K562 (cell line): ENCODE measurements around the gene PPM1L. TPM values are rescaled to one million over a fixed set of nuclear protein-coding genes. Genes with fewer than 3 reads are reported as not detected.

ENCODE experiments used
- ATAC-seq: fragments of 200-7000 bp; cut with Tn5 transposase; 3 replicates; pipeline ENCODE4 v1.9.1; 2020; ENCODE audit warnings: moderate library complexity
- BruUV-seq: library from RNA; stranded (reverse); fragments of 400-500 nt; replicated peaks from 2 replicates; lab custom pipeline; 2021; lab: Mats Ljungman, UMichigan
- CTCF ChIA-PET: fragments of 300-600 bp; formaldehyde crosslinking; extraction: SDS; loops from one replicate; lab custom pipeline; 2021; ENCODE audit warnings: low intra/inter-chr PET ratio; lab: Yijun Ruan, JAX
- POLR2A ChIA-PET: fragments of 300-600, 350-650 bp; sonication (Branson Sonifier 250); formaldehyde crosslinking; extraction: SDS; loops from one replicate; lab custom pipeline; 2021; ENCODE audit warnings: antibody characterized with exemption, inconsistent platforms; lab: Yijun Ruan, JAX
- DNase-seq, 4 experiments: peaks; one replicate each; pipeline versions ENCODE4 v3.0.0 to v3.0.0-alpha.2; 2011 to 2018; ENCODE audit warnings: low spot score in 3 of 4, mixed read lengths in 3 of 4; ENCODE audit errors: extremely low read depth in 1 of 4
- FAIRE-seq: peaks from 2 replicates; lab custom pipeline; 2011; peaks lifted over from hg19 to GRCh38; lab: Jason Lieb, UNC
- H2AFZ ChIP-seq: 2 replicates; pipeline ENCODE4 v1.6.0; 2011; ENCODE audit warnings: low read depth, low read length, control low read depth, inconsistent platforms
- H3K27ac ChIP-seq: fragments of 200-600 bp; 3 replicates; pipeline ENCODE4 v1.8.0; 2011; ENCODE audit warnings: low read depth, mild to moderate bottlenecking, control low read depth, inconsistent platforms, low read length, moderate library complexity, mixed read lengths; ENCODE audit errors: extremely low read depth
- H3K27me3 ChIP-seq, 2 experiments: fragments of 300-600 bp in 1 of 2; 2 replicates in 1 of 2; 3 replicates in 1 of 2; pipeline versions ENCODE4 v1.6.0 to v1.8.0; 2011; ENCODE audit warnings: inconsistent platforms in 2 of 2, low read length in 2 of 2, mild to moderate bottlenecking in 1 of 2, mixed read lengths in 1 of 2, moderate library complexity in 1 of 2; ENCODE audit not compliant: control insufficient read depth in 2 of 2, insufficient read depth in 2 of 2
- H3K36me3 ChIP-seq: fragments of 300-600 bp; 3 replicates; pipeline ENCODE4 v1.8.0; 2011; ENCODE audit warnings: mild to moderate bottlenecking, low read length, inconsistent platforms; ENCODE audit not compliant: control insufficient read depth, insufficient read depth
- H3K4me1 ChIP-seq, 2 experiments: fragments of 200-600 bp in 1 of 2; replicated peaks in 1 of 2; 2 replicates in 1 of 2; 3 replicates in 1 of 2; pipeline versions ENCODE4 v1.5.1 to v1.8.0; 2011; ENCODE audit warnings: inconsistent platforms in 2 of 2, low read length in 2 of 2, mild to moderate bottlenecking in 1 of 2, mixed read lengths in 1 of 2, moderate library complexity in 1 of 2; ENCODE audit not compliant: control insufficient read depth in 2 of 2, insufficient read depth in 2 of 2
- H3K4me2 ChIP-seq: 2 replicates; pipeline ENCODE4 v1.6.1; 2011; ENCODE audit warnings: low read length, control low read depth, inconsistent platforms, mixed read lengths; ENCODE audit not compliant: insufficient read depth
- H3K4me3 ChIP-seq: fragments of 200-600 bp; sonication (generic), shearing (Covaris generic); 2 replicates; pipeline ENCODE4 v1.5.1; 2016; ENCODE audit warnings: control low read depth, inconsistent platforms
- H3K79me2 ChIP-seq: fragments of 200-600 bp; 3 replicates; pipeline ENCODE4 v1.8.0; 2011; ENCODE audit warnings: low read length, inconsistent platforms; ENCODE audit not compliant: control insufficient read depth, insufficient read depth
- H3K9ac ChIP-seq, 2 experiments: 2 replicates each; pipeline versions ENCODE4 v1.6.0 to v1.6.1; 2011; ENCODE audit warnings: low read depth in 2 of 2, low read length in 2 of 2, control low read depth in 1 of 2, inconsistent platforms in 1 of 2, mild to moderate bottlenecking in 1 of 2, mixed read lengths in 1 of 2; ENCODE audit not compliant: insufficient read depth in 1 of 2
- H3K9me1 ChIP-seq: one replicate; pipeline ENCODE4 v1.6.0; 2011; ENCODE audit warnings: inconsistent platforms, mild to moderate bottlenecking, low read length, moderate library complexity; ENCODE audit not compliant: control insufficient read depth, insufficient read depth
- H3K9me3 ChIP-seq: replicated peaks from 2 replicates; pipeline ENCODE4 v1.5.1; 2011; ENCODE audit warnings: low read depth, low read length, inconsistent platforms; ENCODE audit not compliant: control insufficient read depth, insufficient read depth
- H4K20me1 ChIP-seq: replicated peaks from 2 replicates; pipeline ENCODE4 v1.6.1; 2011; ENCODE audit warnings: low read length, inconsistent platforms, mixed read lengths; ENCODE audit not compliant: control insufficient read depth, insufficient read depth
- BRCA1 ChIP-seq, 2 experiments: fragments of 450-650 bp in 1 of 2; sonication (generic) in 1 of 2; formaldehyde crosslinking in 1 of 2; IDR thresholded peaks; 2 replicates each; pipeline versions ENCODE4 v1.5.0 to v1.6.1; 2017 to 2020; ENCODE audit warnings: mild to moderate bottlenecking in 1 of 2, missing genetic modification reagents in 1 of 2
- MTA1 ChIP-seq: fragments of 450-650 bp; IDR thresholded peaks from 2 replicates; pipeline ENCODE4 v1.6.1; 2017; ENCODE audit warnings: borderline replicate concordance
- NCOA1 ChIP-seq: fragments of 450-650 bp; IDR thresholded peaks from 2 replicates; pipeline ENCODE4 v1.6.1; 2016; ENCODE audit warnings: low read depth
- NCOA2 ChIP-seq, 2 experiments: fragments of 450-650 bp; IDR thresholded peaks; 2 replicates each; pipeline ENCODE4 v1.6.1; 2018; ENCODE audit warnings: mild to moderate bottlenecking in 2 of 2, moderate library complexity in 1 of 2; ENCODE audit not compliant: partially characterized antibody in 2 of 2
- RAD21 ChIP-seq, 2 experiments: fragments of 250-450 bp in 1 of 2; fragments of 450-650 bp in 1 of 2; sonication (Bioruptor Pico) in 1 of 2; formaldehyde crosslinking in 1 of 2; IDR thresholded peaks in 1 of 2; conservative IDR thresholded peaks in 1 of 2; 2 replicates each; pipeline versions ENCODE4 v1.4.0 to v1.8.0; 2020 to 2022; ENCODE audit warnings: mild to moderate bottlenecking in 2 of 2, moderate library complexity in 1 of 2
- RBM22 ChIP-seq: fragments of 200-400 bp; formaldehyde crosslinking; IDR thresholded peaks from 2 replicates; pipeline ENCODE4 v1.6.1; 2018; ENCODE audit warnings: low read length, low read depth; ENCODE audit not compliant: poor library complexity, severe bottlenecking
- SMARCA4 ChIP-seq: fragments of 450-650 bp; IDR thresholded peaks from 2 replicates; pipeline ENCODE4 v1.6.1; 2016
- SMARCB1 ChIP-seq: IDR thresholded peaks from 2 replicates; pipeline ENCODE4 v1.6.1; 2011; ENCODE audit warnings: improper control_type of control experiment, low read depth; ENCODE audit not compliant: insufficient read length
- SRSF7 ChIP-seq: fragments of 200-400 bp; formaldehyde crosslinking; optimal IDR thresholded peaks from 2 replicates; pipeline ENCODE3; 2017; ENCODE audit warnings: mild to moderate bottlenecking, low read depth, low read length
- STAT5B ChIP-seq: fragments of 250-450 bp; sonication (Bioruptor Pico); IDR thresholded peaks from 2 replicates; pipeline ENCODE4 v1.8.0; 2021; ENCODE audit warnings: mild to moderate bottlenecking, inconsistent platforms
- ZNF212 ChIP-seq: fragments of 450-650 bp; formaldehyde crosslinking; IDR thresholded peaks from 2 replicates; pipeline ENCODE4 v1.4.0; 2020; ENCODE audit warnings: mild to moderate bottlenecking
- ZNF316 ChIP-seq: fragments of 450-650 bp; IDR thresholded peaks from 2 replicates; pipeline ENCODE4 v1.6.1; 2016
- in situ Hi-C: fragments of 300-500 bp; cut with MboI; formaldehyde crosslinking; loops from 4 replicates; pipeline ENCODE4 v1.15.0; 2018; ENCODE audit warnings: inconsistent platforms, mixed read lengths
- intact Hi-C: fragments of 100-400 bp; cut with micrococcal nuclease; formaldehyde crosslinking; loops from 2 replicates; pipeline ENCODE4 v1.14.2; 2022
- polyA plus RNA-seq, 8 experiments: library from polyadenylated mRNA; depleted of rRNA in 4 of 8; stranded (reverse) in 5 of 8; unstranded in 3 of 8; fragments of >200 nt; fragmentation: Nextera tagmentation in 2 of 8; fragmentation: Illumina TruSeq in 1 of 8; extraction: Ambion mirVana in 2 of 8; extraction: Trizol in 1 of 8; gene quantifications; 2 replicates each; pipeline versions ENCODE4 v1.2.1 to v1.2.3, GENCODE V29; 2011 to 2014; ENCODE audit warnings: inconsistent platforms in 1 of 8, missing spikeins in 1 of 8
- total RNA-seq, 7 experiments: library from RNA; depleted of rRNA in 6 of 7; stranded (reverse); fragments of >200 nt in 6 of 7; fragmentation: Illumina TruSeq in 2 of 7; extraction: Trizol in 2 of 7; gene quantifications; 2 replicates each; pipeline versions ENCODE4 v1.2.1 to v1.2.3, GENCODE V29; 2011 to 2021; ENCODE audit warnings: low replicate concordance in 1 of 7
- TF ChIP-seq, protein P1 (sequence below): fragments of 250-450 bp; sonication (Bioruptor Pico); IDR thresholded peaks from 2 replicates; pipeline ENCODE4 v1.8.0; 2021; ENCODE audit warnings: moderate library complexity, mild to moderate bottlenecking, inconsistent platforms
- TF ChIP-seq, protein P2 (sequence below), 3 experiments: IDR thresholded peaks in 2 of 3; conservative IDR thresholded peaks in 1 of 3; 2 replicates each; pipeline ENCODE4 v1.5.1; 2011 to 2012; ENCODE audit warnings: low read length in 3 of 3, mild to moderate bottlenecking in 3 of 3, control low read depth in 2 of 3, improper control_type of control experiment in 1 of 3, inconsistent platforms in 1 of 3, low read depth in 1 of 3, mixed read lengths in 1 of 3, moderate library complexity in 1 of 3; ENCODE audit not compliant: insufficient read depth in 2 of 3
- TF ChIP-seq, protein P3 (sequence below): fragments of 250-450 bp; sonication (Bioruptor Pico); IDR thresholded peaks from 2 replicates; pipeline ENCODE4 v1.8.0; 2022; ENCODE audit warnings: inconsistent platforms, mild to moderate bottlenecking, moderate library complexity, borderline replicate concordance
- TF ChIP-seq, protein P4 (sequence below): fragments of 450-650 bp; formaldehyde crosslinking; conservative IDR thresholded peaks from 2 replicates; pipeline ENCODE4 v1.4.0; 2022; ENCODE audit warnings: mild to moderate bottlenecking, missing genetic modification characterization

The PPM1L gene
- total and polyA plus RNA-seq, 9 of the 15 experiments (the other 6 are each of a cell fraction or from before 2014, with no cell fraction given): 0.01 to 0.41 (median 0.14) TPM

DNA sequence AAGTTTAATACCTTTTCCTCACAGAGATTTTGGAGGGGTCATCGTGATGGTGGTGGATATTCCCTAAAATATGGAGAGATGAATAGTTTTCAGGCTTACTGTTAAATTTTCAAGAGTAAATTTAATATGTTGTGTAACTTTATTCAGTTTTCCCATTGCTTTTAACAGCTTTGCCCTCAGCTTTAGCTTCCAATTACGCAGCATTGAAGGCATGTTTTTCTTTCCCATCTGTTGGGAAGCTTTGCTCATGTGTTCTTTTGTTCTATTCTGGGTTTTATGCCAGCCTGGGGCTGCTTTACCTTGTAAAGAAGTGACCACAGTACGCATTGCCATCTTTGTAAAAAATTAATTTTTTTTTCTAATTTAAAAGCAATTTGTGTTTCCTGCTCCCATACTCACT is 197.7 kb downstream of the PPM1L start (continued):
- TF ChIP-seq SMARCB1 (no peak), SMARCA4 (no peak)

DNA sequence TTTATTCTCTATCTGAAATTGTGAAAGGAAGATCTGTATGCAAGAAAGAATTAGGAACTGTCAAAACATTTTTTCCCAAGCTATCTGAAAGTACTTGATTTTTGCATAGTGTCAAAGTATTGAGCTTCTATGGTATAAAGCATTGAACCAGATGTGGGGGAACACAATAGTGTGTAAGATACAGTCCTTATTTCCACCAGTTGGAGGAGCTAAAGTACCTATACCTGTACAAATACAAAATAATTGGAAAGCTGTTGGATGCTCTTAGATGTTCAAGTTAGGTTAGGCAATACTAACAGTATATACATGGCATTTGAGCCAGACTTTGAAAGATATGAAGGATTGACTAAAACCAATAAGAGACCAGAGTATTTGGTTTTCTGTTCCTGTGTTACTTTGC is 200.8 kb downstream of the PPM1L start:
- Histone ChIP-seq H3K4me1 (no peaks in the 10 kb centered on the region), H3K4me3 (no peak overlapping the region), H3K27ac (no peak overlapping the region), H3K79me2 (no peaks in the 10 kb centered on the region), H4K20me1 (no peaks in the 10 kb centered on the region), H3K36me3 (no peaks in the 10 kb centered on the region), H3K4me2 (no peak overlapping the region), H3K9ac (no peak overlapping the region), H3K27me3 (no peaks in the 10 kb centered on the region), H3K9me3 (no peaks in the 10 kb centered on the region), H2AFZ (no peak overlapping the region), H3K9me1 (no peaks in the 10 kb centered on the region)
- peak in 1 of 4 experiments; percentile 4 for DNase-seq
- intact Hi-C loops: no loop called here
- CTCF ChIA-PET: no interaction called here
- peak; percentile 26 for FAIRE-seq
- ATAC-seq: peak; percentile 67
- BruUV-seq: no TSS peak
- POLR2A ChIA-PET: no interaction called here
- in situ Hi-C loops: no loop called here
- TF ChIP-seq ZNF212 (CRISPR knock-in tag) (no peak), ZNF316 (no peak), NCOA1 (no peak), RAD21 (CRISPR knock-in tag; conservative IDR thresholded peaks at IDR 0.05 in 1 of 2, IDR thresholded peaks at IDR 0.05 in 1 of 2) (peak; percentile 33 to 60), RBM22 (no peak), BRCA1 (IDR thresholded peaks at IDR 0.05) (no peak), BRCA1 (CRISPR knock-in tag; IDR thresholded peaks at IDR 0.05) (no peak), STAT5B (no peak), SRSF7 (no peak), MTA1 (no peak), NCOA2 (IDR thresholded peaks at IDR 0.05; ENCODE audit: partially characterized antibody in 2 of 2) (no peak)
- TF ChIP-seq, protein P1, sequence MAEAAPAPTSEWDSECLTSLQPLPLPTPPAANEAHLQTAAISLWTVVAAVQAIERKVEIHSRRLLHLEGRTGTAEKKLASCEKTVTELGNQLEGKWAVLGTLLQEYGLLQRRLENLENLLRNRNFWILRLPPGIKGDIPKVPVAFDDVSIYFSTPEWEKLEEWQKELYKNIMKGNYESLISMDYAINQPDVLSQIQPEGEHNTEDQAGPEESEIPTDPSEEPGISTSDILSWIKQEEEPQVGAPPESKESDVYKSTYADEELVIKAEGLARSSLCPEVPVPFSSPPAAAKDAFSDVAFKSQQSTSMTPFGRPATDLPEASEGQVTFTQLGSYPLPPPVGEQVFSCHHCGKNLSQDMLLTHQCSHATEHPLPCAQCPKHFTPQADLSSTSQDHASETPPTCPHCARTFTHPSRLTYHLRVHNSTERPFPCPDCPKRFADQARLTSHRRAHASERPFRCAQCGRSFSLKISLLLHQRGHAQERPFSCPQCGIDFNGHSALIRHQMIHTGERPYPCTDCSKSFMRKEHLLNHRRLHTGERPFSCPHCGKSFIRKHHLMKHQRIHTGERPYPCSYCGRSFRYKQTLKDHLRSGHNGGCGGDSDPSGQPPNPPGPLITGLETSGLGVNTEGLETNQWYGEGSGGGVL (CRISPR knock-in tag): no peak
- TF ChIP-seq, protein P2, sequence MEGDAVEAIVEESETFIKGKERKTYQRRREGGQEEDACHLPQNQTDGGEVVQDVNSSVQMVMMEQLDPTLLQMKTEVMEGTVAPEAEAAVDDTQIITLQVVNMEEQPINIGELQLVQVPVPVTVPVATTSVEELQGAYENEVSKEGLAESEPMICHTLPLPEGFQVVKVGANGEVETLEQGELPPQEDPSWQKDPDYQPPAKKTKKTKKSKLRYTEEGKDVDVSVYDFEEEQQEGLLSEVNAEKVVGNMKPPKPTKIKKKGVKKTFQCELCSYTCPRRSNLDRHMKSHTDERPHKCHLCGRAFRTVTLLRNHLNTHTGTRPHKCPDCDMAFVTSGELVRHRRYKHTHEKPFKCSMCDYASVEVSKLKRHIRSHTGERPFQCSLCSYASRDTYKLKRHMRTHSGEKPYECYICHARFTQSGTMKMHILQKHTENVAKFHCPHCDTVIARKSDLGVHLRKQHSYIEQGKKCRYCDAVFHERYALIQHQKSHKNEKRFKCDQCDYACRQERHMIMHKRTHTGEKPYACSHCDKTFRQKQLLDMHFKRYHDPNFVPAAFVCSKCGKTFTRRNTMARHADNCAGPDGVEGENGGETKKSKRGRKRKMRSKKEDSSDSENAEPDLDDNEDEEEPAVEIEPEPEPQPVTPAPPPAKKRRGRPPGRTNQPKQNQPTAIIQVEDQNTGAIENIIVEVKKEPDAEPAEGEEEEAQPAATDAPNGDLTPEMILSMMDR (IDR thresholded peaks at IDR 0.05 in 2 of 3, conservative IDR thresholded peaks at IDR 0.05 in 1 of 3; ENCODE audit: insufficient read depth in 2 of 3, low read depth in 1 of 3, low read length in 3 of 3): peak in 1 of 3 experiments; percentile 45; a peak in 2 of 6 replicates
- TF ChIP-seq, protein P3, sequence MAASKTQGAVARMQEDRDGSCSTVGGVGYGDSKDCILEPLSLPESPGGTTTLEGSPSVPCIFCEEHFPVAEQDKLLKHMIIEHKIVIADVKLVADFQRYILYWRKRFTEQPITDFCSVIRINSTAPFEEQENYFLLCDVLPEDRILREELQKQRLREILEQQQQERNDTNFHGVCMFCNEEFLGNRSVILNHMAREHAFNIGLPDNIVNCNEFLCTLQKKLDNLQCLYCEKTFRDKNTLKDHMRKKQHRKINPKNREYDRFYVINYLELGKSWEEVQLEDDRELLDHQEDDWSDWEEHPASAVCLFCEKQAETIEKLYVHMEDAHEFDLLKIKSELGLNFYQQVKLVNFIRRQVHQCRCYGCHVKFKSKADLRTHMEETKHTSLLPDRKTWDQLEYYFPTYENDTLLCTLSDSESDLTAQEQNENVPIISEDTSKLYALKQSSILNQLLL (CRISPR knock-in tag): 0 out of 2 replicates have a peak, but pooled peaks have one; percentile 24
- TF ChIP-seq, protein P4, sequence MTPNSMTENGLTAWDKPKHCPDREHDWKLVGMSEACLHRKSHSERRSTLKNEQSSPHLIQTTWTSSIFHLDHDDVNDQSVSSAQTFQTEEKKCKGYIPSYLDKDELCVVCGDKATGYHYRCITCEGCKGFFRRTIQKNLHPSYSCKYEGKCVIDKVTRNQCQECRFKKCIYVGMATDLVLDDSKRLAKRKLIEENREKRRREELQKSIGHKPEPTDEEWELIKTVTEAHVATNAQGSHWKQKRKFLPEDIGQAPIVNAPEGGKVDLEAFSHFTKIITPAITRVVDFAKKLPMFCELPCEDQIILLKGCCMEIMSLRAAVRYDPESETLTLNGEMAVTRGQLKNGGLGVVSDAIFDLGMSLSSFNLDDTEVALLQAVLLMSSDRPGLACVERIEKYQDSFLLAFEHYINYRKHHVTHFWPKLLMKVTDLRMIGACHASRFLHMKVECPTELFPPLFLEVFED (CRISPR knock-in tag): no peak
